ENCODE results near the gene POLR3B. TPM values are rescaled to one million over a fixed set of nuclear protein-coding genes. Genes with fewer than 3 reads are reported as not detected.
"Not testable (repeated sequence)": the region's sequence is repeated elsewhere in the genome, so short reads cannot be mapped to it uniquely, and the experiment has no call there.

The POLR3B gene
- total and polyA plus RNA-seq, 7 donors = 1.8 to 5.4 (median 4.0) TPM

- H3K27ac ChIP-seq = no peak overlapping the region
- H3K27me3 ChIP-seq = no peaks in the 10 kb centered on the region
- TF ChIP-seq EP300 (IDR thresholded peaks at IDR 0.05) = no peak
- peaks cover 7 to 28% (median 11%) of the 10 kb centered on the region in 4 donors for H3K36me3 ChIP-seq
- no peak overlapping the region for H3K4me3 ChIP-seq
- intact Hi-C loops (cut with DNase I) = no loop called here
- peaks cover 0 to 53% (median 44%) of the 10 kb centered on the region in 4 donors for H3K4me1 ChIP-seq
- 66 to 82% methylated on average over 5 of the region's 5 CpGs for WGBS, 2 donors
- no peak for DNase-seq
- no peaks in the 10 kb centered on the region for H3K9me3 ChIP-seq
Measured at GRCh38 chr12:106310687-106311086, 46.9 kb upstream of the POLR3B start.

GRCh38 chr12:106311139-106311538 lies 46.4 kb upstream of the POLR3B start:
- Histone ChIP-seq H3K9me3 (no peaks in the 10 kb centered on the region), H3K4me3 (no peak overlapping the region), H3K27me3 (no peaks in the 10 kb centered on the region), H3K4me1 (peaks cover 0 to 48% (median 40%) of the 10 kb centered on the region in 4 donors), H3K27ac (no peak overlapping the region), H3K36me3 (peaks cover 11 to 32% (median 13%) of the 10 kb centered on the region in 4 donors)
- intact Hi-C loops (cut with DNase I) = no loop called here
- WGBS, 2 donors = 55 to 57% methylated on average over 8 of the region's 8 CpGs
- no peak for DNase-seq
- TF ChIP-seq POLR2A (IDR thresholded peaks at IDR 0.05) (no peak), POLR2AphosphoS5 (IDR thresholded peaks at IDR 0.05) (no peak), CTCF (IDR thresholded peaks at IDR 0.05) (no peak), EP300 (IDR thresholded peaks at IDR 0.05) (no peak)

DNA sequence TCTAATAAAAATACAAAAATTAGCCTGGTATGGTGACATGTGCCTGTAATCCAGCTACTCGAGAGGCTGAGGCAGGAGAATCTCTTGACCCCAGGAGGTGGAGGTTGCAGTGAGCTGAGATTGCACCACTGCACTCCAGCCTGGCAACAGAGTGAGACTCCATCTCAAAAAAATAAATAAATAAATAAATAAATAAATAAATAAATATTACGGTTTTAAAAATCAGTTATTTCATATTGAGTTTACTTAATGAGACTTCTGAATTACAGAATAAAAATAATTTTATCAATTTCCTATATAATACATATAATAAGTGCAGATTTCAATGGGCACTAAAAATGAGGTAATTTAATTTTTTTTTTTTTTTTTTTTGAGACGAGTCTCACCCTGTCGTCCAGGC lies 44.1 kb upstream of the POLR3B start:
- intact Hi-C loops (cut with DNase I); DNase-seq; H3K9me3 ChIP-seq; H3K27me3 ChIP-seq; H3K4me3 ChIP-seq; H3K27ac ChIP-seq: not testable (repeated sequence)
- H3K4me1 ChIP-seq = peaks cover 0 to 32% (median 22%) of the 10 kb centered on the region in 4 donors
- peaks cover 16 to 53% (median 20%) of the 10 kb centered on the region in 4 donors for H3K36me3 ChIP-seq
- WGBS, 2 donors = 69 to 87% methylated on average over 4 of the region's 4 CpGs

DNA sequence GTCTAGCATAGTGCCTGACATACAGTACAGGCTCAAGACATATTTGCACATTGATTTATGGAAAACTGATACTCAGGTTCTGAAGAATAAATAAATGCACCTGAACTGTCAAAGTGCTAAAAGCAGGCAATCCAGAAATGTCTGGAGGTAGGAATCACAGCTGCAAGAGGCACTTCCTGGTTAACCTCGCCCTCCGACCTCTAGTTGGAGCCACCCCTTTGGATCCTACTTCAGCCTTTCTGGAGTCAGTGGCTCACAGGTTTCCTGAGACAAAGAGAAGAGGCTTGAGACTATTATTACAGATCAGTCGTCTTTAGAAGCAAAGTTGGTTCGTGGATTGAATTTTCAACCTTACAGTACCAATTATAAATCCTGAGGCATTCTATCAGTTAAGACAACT lies 42.0 kb upstream of the POLR3B start:
- Histone ChIP-seq H3K36me3 (peaks cover 24 to 75% (median 30%) of the 10 kb centered on the region in 4 donors), H3K4me1 (peaks cover 0 to 11% (median 4%) of the 10 kb centered on the region in 4 donors), H3K27ac (no peak overlapping the region), H3K9me3 (no peaks in the 10 kb centered on the region), H3K4me3 (no peak overlapping the region), H3K27me3 (no peaks in the 10 kb centered on the region)
- DNase-seq = no peak
- intact Hi-C loops (cut with DNase I) = no loop called here
- TF ChIP-seq EP300 (IDR thresholded peaks at IDR 0.05) = no peak
- TF ChIP-seq CTCF (IDR thresholded peaks at IDR 0.05) = no peak
- no peak for TF ChIP-seq POLR2AphosphoS5 (IDR thresholded peaks at IDR 0.05)
- no peak for TF ChIP-seq POLR2A (IDR thresholded peaks at IDR 0.05)
- WGBS, 2 donors = 75% methylated on average over 4 of the region's 4 CpGs

DNA sequence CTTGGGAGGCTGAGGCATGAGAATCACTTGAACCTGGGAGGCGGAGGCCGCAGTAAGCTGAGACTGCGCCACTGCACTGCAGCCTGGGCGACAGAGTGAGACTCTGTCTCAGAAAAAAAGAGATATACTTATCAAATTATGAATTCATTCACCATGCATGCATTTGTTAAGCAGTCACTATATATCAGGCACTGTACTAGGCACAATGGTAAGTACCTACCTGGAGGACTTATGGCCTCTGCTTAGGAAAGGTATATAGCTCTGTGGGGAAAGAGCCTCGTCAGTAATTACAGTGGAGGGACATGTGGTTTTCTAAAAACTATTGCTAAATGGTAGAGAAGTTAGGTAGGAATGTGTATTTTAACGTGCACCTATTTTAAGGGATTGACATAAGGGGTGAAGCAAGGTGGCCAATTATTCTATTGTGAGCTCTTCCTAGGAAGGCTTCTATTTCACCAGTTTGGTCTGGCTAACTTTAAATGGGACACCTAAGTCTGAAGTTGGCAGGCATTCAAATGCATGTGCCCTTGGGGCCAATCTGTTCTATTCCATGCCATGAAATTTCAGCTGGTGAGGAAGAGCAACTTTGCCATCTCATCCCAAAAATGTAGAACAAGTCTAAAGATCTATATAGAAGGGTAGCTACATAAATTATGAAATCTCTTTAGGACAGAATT lies 40.0 kb upstream of the POLR3B start:
- no peaks in the 10 kb centered on the region for H3K9me3 ChIP-seq
- no peak for DNase-seq
- no peak overlapping the region for H3K4me3 ChIP-seq
- H3K36me3 ChIP-seq = peaks cover 38 to 90% (median 43%) of the 10 kb centered on the region in 4 donors
- peaks cover 0 to 8% (median 3%) of the 10 kb centered on the region in 4 donors for H3K4me1 ChIP-seq
- no peak overlapping the region for H3K27ac ChIP-seq
- intact Hi-C loops (cut with DNase I) = no loop called here
- TF ChIP-seq CTCF (IDR thresholded peaks at IDR 0.05) (no peak), POLR2AphosphoS5 (IDR thresholded peaks at IDR 0.05) (no peak), EP300 (IDR thresholded peaks at IDR 0.05) (no peak), POLR2A (IDR thresholded peaks at IDR 0.05) (no peak)
- WGBS, 2 donors = 95 to 96% methylated on average over 6 of the region's 6 CpGs
- H3K27me3 ChIP-seq = no peaks in the 10 kb centered on the region
